Esophagus squamous epithelium (tissue), 5 donors: Measurements from ENCODE around the gene UBE2S. TPM values are rescaled to one million over a fixed set of nuclear protein-coding genes. Genes with fewer than 3 reads are reported as not detected.
A peak's percentile ranks its signal among the peaks of the same experiment; 100 is the strongest.

Experiments used
- DNase-seq: peaks from one replicate; lab custom pipeline; 2025; lab: John Stamatoyannopoulos, UW
- H3K27ac ChIP-seq, 4 donors: fragments of 200-600 bp; sonication (generic); one replicate each; pipeline ENCODE4 v1.5.1; 2016 to 2019; ENCODE audit warnings: mild to moderate bottlenecking in 1 of 4
- H3K27me3 ChIP-seq, 4 donors: fragments of 200-600 bp; sonication (generic); 1 replicate in 3 of 4; 2 replicates in 1 of 4; pipeline versions ENCODE4 v1.5.1 to v1.6.0; 2017 to 2021; ENCODE audit warnings: antibody characterized with exemption in 1 of 4
- H3K36me3 ChIP-seq, 3 donors: fragments of 200-600 bp; sonication (generic); one replicate each; pipeline ENCODE4 v1.5.1; 2016 to 2019
- H3K4me1 ChIP-seq, 3 donors: fragments of 200-600 bp; sonication (generic); one replicate each; pipeline ENCODE4 v1.5.1; 2017 to 2019
- H3K4me3 ChIP-seq, 4 donors: fragments of 200-600 bp; sonication (generic); 1 replicate in 3 of 4; 2 replicates in 1 of 4; pipeline ENCODE4 v1.5.1; 2016 to 2019; ENCODE audit warnings: mild to moderate bottlenecking in 2 of 4, moderate library complexity in 1 of 4
- H3K9me3 ChIP-seq, 3 donors: fragments of 200-600 bp; sonication (generic); one replicate each; pipeline ENCODE4 v1.5.1; 2016 to 2019
- POLR2A ChIP-seq, 4 donors: fragments of 450-650 bp; IDR thresholded peaks; one replicate each; pipeline ENCODE4 v1.6.1; 2017; ENCODE audit warnings: antibody characterized with exemption in 4 of 4, mild to moderate bottlenecking in 4 of 4, moderate library complexity in 3 of 4
- WGBS, 2 donors: methylation state at CpG; one replicate each; pipeline ENCODE4 v1.1.5; 2018; 5-methylcytosine and 5-hydroxymethylcytosine counted together
- intact Hi-C: fragments of 100-400 bp; cut with DNase I; formaldehyde crosslinking; loops from one replicate; pipeline ENCODE4 v1.15.0; 2022
- total RNA-seq, 4 donors: library from RNA; depleted of rRNA; stranded (reverse); fragments of >200 nt; gene quantifications; one replicate each; pipeline ENCODE4 v1.1.0, GENCODE V29; 2016
- TF ChIP-seq, protein P1 (sequence below), 6 experiments: fragments of 450-650 bp in 4 of 6; fragments of 200-600 bp in 2 of 6; sonication (generic) in 2 of 6; IDR thresholded peaks; one replicate each; pipeline ENCODE4 v1.5.1; 2016 to 2019; ENCODE audit warnings: antibody characterized with exemption in 6 of 6, mild to moderate bottlenecking in 4 of 6, moderate library complexity in 4 of 6
- donor health status: DM: yes; HTN: yes; CAD: no.

Gene UBE2S
- total RNA-seq, 4 donors from 2014 or later, result 15.6 to 41.4 (median 31.2) TPM

DNA sequence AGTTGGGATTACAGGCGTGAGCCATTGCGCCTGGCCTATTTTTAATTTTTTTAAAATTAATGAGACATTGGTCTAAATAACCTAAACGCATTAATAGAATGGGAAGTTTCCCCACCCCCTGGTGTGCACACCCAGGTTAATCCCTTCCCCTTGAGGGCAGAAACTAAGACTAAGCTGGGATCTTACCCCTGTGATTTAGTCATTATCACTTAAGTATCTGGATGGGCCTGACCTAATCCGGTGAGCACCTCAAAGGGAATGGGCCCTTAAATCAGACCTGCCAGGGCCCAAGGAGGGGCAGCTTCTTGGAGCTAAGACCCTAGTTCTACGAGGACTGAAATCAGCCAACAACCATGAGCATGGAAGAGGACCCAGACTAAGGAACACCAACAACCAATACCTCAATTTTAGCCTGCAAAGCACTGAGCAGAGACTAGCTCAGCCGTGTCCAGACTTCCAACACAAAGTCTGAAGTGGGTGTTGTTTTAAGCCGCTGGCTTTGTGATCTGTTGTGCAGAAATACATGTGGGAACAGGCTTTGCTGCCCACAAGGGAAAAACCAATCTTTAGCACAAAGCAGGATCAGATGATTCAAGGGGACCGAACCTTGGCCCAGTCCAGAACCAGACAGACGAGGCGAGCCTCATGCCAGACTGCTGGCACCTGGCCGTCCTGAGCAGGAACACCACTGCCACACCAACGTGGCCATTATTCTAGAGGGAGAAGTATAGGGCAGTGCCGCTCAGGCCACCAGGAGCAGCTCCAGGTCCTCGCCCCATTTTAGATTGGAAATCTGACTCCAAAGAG, 7.1 kb downstream of the UBE2S start:
- H3K9me3 ChIP-seq, result no peaks in the 10 kb centered on the region
- peaks cover 14 to 73% (median 28%) of the 10 kb centered on the region in 3 donors for H3K4me1 ChIP-seq
- DNase-seq, result no peak
- H3K27ac ChIP-seq, result peak overlapping the region; percentile 64 to 81 (median 68)
- no peak for TF ChIP-seq POLR2A (IDR thresholded peaks at IDR 0.05)
- TF ChIP-seq, protein P1, sequence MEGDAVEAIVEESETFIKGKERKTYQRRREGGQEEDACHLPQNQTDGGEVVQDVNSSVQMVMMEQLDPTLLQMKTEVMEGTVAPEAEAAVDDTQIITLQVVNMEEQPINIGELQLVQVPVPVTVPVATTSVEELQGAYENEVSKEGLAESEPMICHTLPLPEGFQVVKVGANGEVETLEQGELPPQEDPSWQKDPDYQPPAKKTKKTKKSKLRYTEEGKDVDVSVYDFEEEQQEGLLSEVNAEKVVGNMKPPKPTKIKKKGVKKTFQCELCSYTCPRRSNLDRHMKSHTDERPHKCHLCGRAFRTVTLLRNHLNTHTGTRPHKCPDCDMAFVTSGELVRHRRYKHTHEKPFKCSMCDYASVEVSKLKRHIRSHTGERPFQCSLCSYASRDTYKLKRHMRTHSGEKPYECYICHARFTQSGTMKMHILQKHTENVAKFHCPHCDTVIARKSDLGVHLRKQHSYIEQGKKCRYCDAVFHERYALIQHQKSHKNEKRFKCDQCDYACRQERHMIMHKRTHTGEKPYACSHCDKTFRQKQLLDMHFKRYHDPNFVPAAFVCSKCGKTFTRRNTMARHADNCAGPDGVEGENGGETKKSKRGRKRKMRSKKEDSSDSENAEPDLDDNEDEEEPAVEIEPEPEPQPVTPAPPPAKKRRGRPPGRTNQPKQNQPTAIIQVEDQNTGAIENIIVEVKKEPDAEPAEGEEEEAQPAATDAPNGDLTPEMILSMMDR (IDR thresholded peaks at IDR 0.05), result no peak
- intact Hi-C loops, result no loop called here
- WGBS, 2 donors, result 34 to 64% methylated on average over 13 to 14 of the region's 14 CpGs
- no peak overlapping the region for H3K4me3 ChIP-seq
- H3K27me3 ChIP-seq, result no peaks in the 10 kb centered on the region
- H3K36me3 ChIP-seq, result peaks cover 24 to 56% (median 26%) of the 10 kb centered on the region in 3 donors

GRCh38 chr19:55398200-55398925, 9.2 kb downstream of the UBE2S start:
- Histone ChIP-seq H3K36me3 (peaks cover 18 to 35% (median 19%) of the 10 kb centered on the region in 3 donors), H3K27me3 (no peaks in the 10 kb centered on the region), H3K9me3 (no peaks in the 10 kb centered on the region), H3K27ac (no peak overlapping the region), H3K4me3 (no peak overlapping the region), H3K4me1 (peaks cover 14 to 54% (median 25%) of the 10 kb centered on the region in 3 donors)
- TF ChIP-seq POLR2A (IDR thresholded peaks at IDR 0.05), result no peak
- TF ChIP-seq, protein P1 (IDR thresholded peaks at IDR 0.05), result no peak
- intact Hi-C loops, result no loop called here
- DNase-seq, result no peak
- WGBS, 2 donors, result 56 to 69% methylated on average over 10 to 11 of the region's 12 CpGs

DNA sequence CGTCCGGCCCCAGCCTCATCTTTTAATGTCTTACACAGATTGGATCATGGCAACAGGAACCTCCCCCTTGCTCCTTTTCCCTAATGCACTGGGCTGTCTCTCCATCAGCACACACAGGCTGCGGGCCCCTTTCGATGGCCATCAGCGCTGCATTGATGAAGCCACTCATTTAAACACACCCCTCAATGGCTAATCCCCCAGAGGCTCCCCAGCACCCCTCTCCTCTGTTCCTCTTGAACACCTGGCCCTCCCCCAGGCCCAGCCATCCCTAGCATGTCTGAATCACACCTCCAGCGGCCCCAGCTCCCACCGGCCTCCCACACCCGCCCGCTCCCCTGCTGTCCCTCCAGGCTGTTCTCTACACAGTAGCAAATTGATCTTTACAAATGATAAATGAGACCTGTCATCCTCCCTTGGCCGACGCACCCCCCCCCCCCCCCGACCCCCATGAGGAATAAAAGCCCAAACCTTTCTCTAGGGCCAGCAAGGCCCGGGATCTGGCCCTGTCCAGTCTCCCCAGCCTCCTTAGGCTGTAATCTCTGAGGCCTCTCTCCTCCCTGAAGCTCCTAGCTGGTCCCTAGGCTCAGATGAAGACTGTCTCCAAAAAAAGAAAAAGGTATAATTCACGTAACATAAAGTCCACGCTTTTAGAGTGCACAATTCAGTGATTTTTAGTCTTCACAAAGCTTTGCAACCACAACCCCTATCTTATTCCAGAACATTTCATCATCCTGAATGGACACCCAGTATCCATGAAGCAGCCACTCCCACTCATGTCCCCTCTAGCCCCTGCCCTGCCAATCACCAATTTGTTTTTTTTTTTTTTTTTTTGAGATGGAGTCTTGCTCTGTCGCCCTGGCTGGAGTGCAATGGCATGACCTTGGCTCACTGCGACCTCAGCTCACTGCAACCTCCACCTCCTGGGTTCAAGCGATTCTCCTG, 14.5 kb downstream of the UBE2S start:
- WGBS, 2 donors, result 66 to 70% methylated on average over 16 to 18 of the region's 18 CpGs
- H3K9me3 ChIP-seq, result no peaks in the 10 kb centered on the region
- no peak overlapping the region for H3K27ac ChIP-seq
- no peak overlapping the region for H3K4me3 ChIP-seq
- intact Hi-C loops, result no loop called here
- TF ChIP-seq, protein P1 (IDR thresholded peaks at IDR 0.05), result no peak
- no peak for TF ChIP-seq POLR2A (IDR thresholded peaks at IDR 0.05)
- peaks cover 1 to 34% (median 17%) of the 10 kb centered on the region in 3 donors for H3K36me3 ChIP-seq
- no peak for DNase-seq
- H3K27me3 ChIP-seq, result no peaks in the 10 kb centered on the region
- peaks cover 8 to 52% (median 32%) of the 10 kb centered on the region in 3 donors for H3K4me1 ChIP-seq

- intact Hi-C loops, result no loop called here
- DNase-seq, result no peak
Observed at GRCh38 chr19:55391702-55392615, 15.6 kb downstream of the UBE2S start.

More at GRCh38 chr19:55391702-55392615, 15.6 kb downstream of the UBE2S start:
- H3K27me3 ChIP-seq, result no peaks in the 10 kb centered on the region
- TF ChIP-seq, protein P1 (IDR thresholded peaks at IDR 0.05), result no peak
- TF ChIP-seq POLR2A (IDR thresholded peaks at IDR 0.05), result no peak
- no peak overlapping the region for H3K4me3 ChIP-seq
- H3K36me3 ChIP-seq, result peaks cover 6 to 45% (median 22%) of the 10 kb centered on the region in 3 donors
- peaks cover 19 to 59% (median 43%) of the 10 kb centered on the region in 3 donors for H3K4me1 ChIP-seq
- peak overlapping the region in 3 of 4 donors; percentile 7 to 33 (median 25) for H3K27ac ChIP-seq
- WGBS, 2 donors, result 63 to 65% methylated on average over 11 to 18 of the region's 18 CpGs
- H3K9me3 ChIP-seq, result no peaks in the 10 kb centered on the region
